GM19238 (cell line): ENCODE measurements around the gene FLACC1.
"Not testable (repeated sequence)": the region's sequence is repeated elsewhere in the genome, so short reads cannot be mapped to it uniquely, and the experiment has no call there.

Experiments
- DNase-seq: peaks from one replicate; pipeline ENCODE4 v3.0.0; 2011; ENCODE audit warnings: low spot score; ENCODE audit not compliant: insufficient read length

FLACC1 gene

GRCh38 chr2:201357221-201357620, at the start of gene FLACC1:
FLACC1 (minus strand) TSS chr2:201357345; CDS start chr2:201351404, 5,941 bp downstream.
- no peak for DNase-seq

- DNase-seq: no peak
Measured at GRCh38 chr2:201406077-201406662, 49.0 kb upstream of the FLACC1 start.

GRCh38 chr2:201404699-201405280, 47.6 kb upstream of the FLACC1 start:
- no peak for DNase-seq

- no peak for DNase-seq
Measured at GRCh38 chr2:201403880-201404279, 46.7 kb upstream of the FLACC1 start.

- DNase-seq: no peak
Measured at GRCh38 chr2:201402651-201403562, 45.8 kb upstream of the FLACC1 start.

GRCh38 chr2:201401815-201402214, 44.7 kb upstream of the FLACC1 start:
- DNase-seq: no peak

GRCh38 chr2:201396595-201396994, 39.5 kb upstream of the FLACC1 start:
- DNase-seq: no peak

GRCh38 chr2:201383136-201383535, 26.0 kb upstream of the FLACC1 start:
- no peak for DNase-seq

GRCh38 chr2:201378496-201379397, 21.6 kb upstream of the FLACC1 start:
- DNase-seq: no peak

- DNase-seq: no peak
Measured at GRCh38 chr2:201377218-201377617, 20.1 kb upstream of the FLACC1 start.

GRCh38 chr2:201369775-201370174, 12.6 kb upstream of the FLACC1 start:
- DNase-seq: no peak

GRCh38 chr2:201369318-201369717, 12.2 kb upstream of the FLACC1 start:
- DNase-seq: not testable (repeated sequence)

- DNase-seq: no peak
Measured at GRCh38 chr2:201366146-201366545, 9.0 kb upstream of the FLACC1 start.

- no peak for DNase-seq
Measured at GRCh38 chr2:201363857-201364560, 6.9 kb upstream of the FLACC1 start.

GRCh38 chr2:201362396-201362795, 5.3 kb upstream of the FLACC1 start:
- DNase-seq: no peak

- no peak for DNase-seq
Measured at GRCh38 chr2:201361078-201361733, 4.1 kb upstream of the FLACC1 start.

- DNase-seq: no peak
Measured at GRCh38 chr2:201360256-201360655, 3.1 kb upstream of the FLACC1 start.

- no peak for DNase-seq
Measured at GRCh38 chr2:201358684-201359083, 1.5 kb upstream of the FLACC1 start.

GRCh38 chr2:201353116-201353515, 4.0 kb downstream of the FLACC1 start:
- no peak for DNase-seq

GRCh38 chr2:201350879-201351278, 6.3 kb downstream of the FLACC1 start:
- no peak for DNase-seq
